HepG2 (cell line): ENCODE results near the gene CD151. TPM values are rescaled to one million over a fixed set of nuclear protein-coding genes. Genes with fewer than 3 reads are reported as not detected.

Experiments
- DNMT1 ChIP-seq: sonication (generic); formaldehyde crosslinking; IDR thresholded peaks from 2 replicates; pipeline ENCODE4 v1.5.1; 2020; ENCODE audit warnings: mild to moderate bottlenecking, missing genetic modification reagents
- HDAC2 ChIP-seq: sonication (generic); formaldehyde crosslinking; IDR thresholded peaks from 2 replicates; pipeline ENCODE4 v1.4.0; 2020; ENCODE audit warnings: missing genetic modification reagents
- IRF2 ChIP-seq: IDR thresholded peaks from 2 replicates; pipeline ENCODE4 v1.6.1; 2018; ENCODE audit warnings: missing genetic modification reagents, missing compliant biosample characterization
- MED1 ChIP-seq: sonication (generic); formaldehyde crosslinking; IDR thresholded peaks from 2 replicates; pipeline ENCODE4 v1.4.0; 2020; ENCODE audit warnings: missing genetic modification reagents
- MEIS1 ChIP-seq: sonication (generic); formaldehyde crosslinking; IDR thresholded peaks from 2 replicates; pipeline ENCODE4 v1.9.0; 2021; ENCODE audit warnings: mild to moderate bottlenecking, missing genetic modification reagents, moderate library complexity, borderline replicate concordance
- MIER3 ChIP-seq: IDR thresholded peaks from 2 replicates; pipeline ENCODE4 v1.6.1; 2016; ENCODE audit warnings: missing compliant biosample characterization, borderline replicate concordance
- MYC ChIP-seq: sonication (generic); formaldehyde crosslinking; IDR thresholded peaks from 2 replicates; pipeline ENCODE4 v1.9.0; 2021; ENCODE audit warnings: missing genetic modification reagents, borderline replicate concordance
- NFKBIZ ChIP-seq: IDR thresholded peaks from 2 replicates; pipeline ENCODE4 v1.6.1; 2018; ENCODE audit warnings: missing genetic modification reagents, missing compliant biosample characterization
- SMARCE1 ChIP-seq: fragments of 450-650 bp; IDR thresholded peaks from 2 replicates; pipeline ENCODE4 v1.6.1; 2017; ENCODE audit warnings: borderline replicate concordance
- SRF ChIP-seq: IDR thresholded peaks from 2 replicates; pipeline ENCODE4 v1.6.1; 2011; ENCODE audit warnings: mild to moderate bottlenecking, low read depth, low read length, moderate library complexity
- THAP11 ChIP-seq: IDR thresholded peaks from 2 replicates; pipeline ENCODE4 v1.6.1; 2016; ENCODE audit warnings: missing biosample characterization, missing genetic modification reagents
- ZNF317 ChIP-seq: sonication (generic); formaldehyde crosslinking; IDR thresholded peaks from 2 replicates; pipeline ENCODE4 v1.5.0; 2020; ENCODE audit warnings: mild to moderate bottlenecking, missing genetic modification reagents
- ZNF7 ChIP-seq: IDR thresholded peaks from 2 replicates; pipeline ENCODE4 v1.6.1; 2016; ENCODE audit warnings: missing biosample characterization, missing genetic modification reagents
- ZNF788 ChIP-seq: sonication (generic); formaldehyde crosslinking; IDR thresholded peaks from 2 replicates; pipeline ENCODE4 v1.5.0; 2020; ENCODE audit warnings: mild to moderate bottlenecking, missing genetic modification reagents, borderline replicate concordance
- ZNF792 ChIP-seq: IDR thresholded peaks from 2 replicates; pipeline ENCODE4 v1.6.1; 2016
- polyA plus RNA-seq, 8 experiments: library from polyadenylated mRNA; depleted of rRNA in 3 of 8; stranded (reverse) in 7 of 8; unstranded in 1 of 8; fragments of >200 nt; fragmentation: Illumina TruSeq in 4 of 8; extraction: Trizol in 4 of 8; gene quantifications; 2 replicates each; pipeline versions ENCODE4 v1.2.1 to v1.2.3, GENCODE V29; 2011 to 2016; ENCODE audit warnings: low read depth in 4 of 8, missing spikeins in 1 of 8, mixed read lengths in 1 of 8; ENCODE audit not compliant: insufficient read depth in 1 of 8
- total RNA-seq, 5 experiments: library from RNA; depleted of rRNA; stranded (reverse); fragments of >200 nt; fragmentation: Illumina TruSeq; extraction: Trizol; gene quantifications; 2 replicates each; pipeline ENCODE4 v1.2.3, GENCODE V29; 2016; ENCODE audit warnings: low read depth in 1 of 5
- TF ChIP-seq, protein P1 (sequence below): sonication (generic); formaldehyde crosslinking; IDR thresholded peaks from 2 replicates; pipeline ENCODE4 v1.5.0; 2020; ENCODE audit warnings: mild to moderate bottlenecking, missing genetic modification reagents
- TF ChIP-seq, protein P2 (sequence below): sonication (generic); formaldehyde crosslinking; IDR thresholded peaks from 2 replicates; pipeline ENCODE4 v1.4.0; 2020; ENCODE audit warnings: missing genetic modification reagents
- TF ChIP-seq, protein P3 (sequence below), 2 experiments: IDR thresholded peaks; 2 replicates each; pipeline ENCODE4 v1.6.1; 2011 to 2012; ENCODE audit warnings: low read length in 2 of 2, borderline replicate concordance in 1 of 2, low read depth in 1 of 2, mild to moderate bottlenecking in 1 of 2, moderate library complexity in 1 of 2
- TF ChIP-seq, protein P4 (sequence below): IDR thresholded peaks from 2 replicates; pipeline ENCODE4 v1.6.1; 2016; ENCODE audit warnings: low read depth, borderline replicate concordance

The CD151 gene
- total and polyA plus RNA-seq, 2 of the 13 experiments (the other 11 are each of a cell fraction or from before 2014, with no cell fraction given) = 125 to 197 TPM

DNA sequence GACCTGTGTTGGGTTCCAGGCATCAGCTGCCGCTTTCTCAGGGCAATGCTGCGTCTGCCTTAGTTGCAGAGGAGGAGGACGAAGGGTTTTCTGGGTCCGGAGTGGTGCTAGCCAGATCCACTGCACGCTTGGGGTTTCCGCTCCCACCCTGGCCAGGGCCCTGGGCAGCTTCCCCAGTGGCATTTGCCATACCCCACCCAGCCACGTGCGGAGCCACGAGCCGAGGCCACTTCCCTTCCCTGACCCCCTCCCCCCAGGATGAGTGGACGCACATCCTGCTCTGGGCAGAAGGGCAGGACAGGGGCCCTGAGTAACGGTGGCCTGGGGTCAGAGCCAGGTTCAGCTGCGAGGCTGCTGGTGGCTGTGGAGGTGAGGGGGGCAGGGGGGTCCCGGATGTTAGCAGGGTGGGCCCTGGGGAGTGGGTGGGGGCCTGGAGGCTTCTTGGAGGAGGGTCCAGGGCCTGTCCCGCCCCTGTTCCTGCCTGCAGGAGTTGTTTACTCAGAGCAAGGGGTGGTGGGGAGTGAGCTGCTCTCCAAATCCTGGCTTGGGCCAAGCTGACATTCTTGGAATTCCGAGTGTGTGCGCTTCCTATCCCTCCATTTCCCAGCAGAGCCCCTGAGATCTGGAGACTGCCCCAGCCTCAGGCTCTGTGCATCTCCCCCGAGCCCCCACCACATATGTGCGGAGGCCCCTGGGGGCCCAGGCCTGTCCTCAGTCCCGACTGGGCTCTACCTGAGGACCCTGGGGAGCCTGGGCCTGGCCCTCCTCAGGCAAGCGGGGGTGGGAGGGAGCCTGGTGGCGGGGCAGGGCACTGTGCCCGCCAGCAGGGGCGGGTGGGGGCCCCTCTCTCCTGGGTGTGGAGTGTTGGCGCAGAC, 11.3 kb downstream of the CD151 start (continued):
- TF ChIP-seq, protein P1, sequence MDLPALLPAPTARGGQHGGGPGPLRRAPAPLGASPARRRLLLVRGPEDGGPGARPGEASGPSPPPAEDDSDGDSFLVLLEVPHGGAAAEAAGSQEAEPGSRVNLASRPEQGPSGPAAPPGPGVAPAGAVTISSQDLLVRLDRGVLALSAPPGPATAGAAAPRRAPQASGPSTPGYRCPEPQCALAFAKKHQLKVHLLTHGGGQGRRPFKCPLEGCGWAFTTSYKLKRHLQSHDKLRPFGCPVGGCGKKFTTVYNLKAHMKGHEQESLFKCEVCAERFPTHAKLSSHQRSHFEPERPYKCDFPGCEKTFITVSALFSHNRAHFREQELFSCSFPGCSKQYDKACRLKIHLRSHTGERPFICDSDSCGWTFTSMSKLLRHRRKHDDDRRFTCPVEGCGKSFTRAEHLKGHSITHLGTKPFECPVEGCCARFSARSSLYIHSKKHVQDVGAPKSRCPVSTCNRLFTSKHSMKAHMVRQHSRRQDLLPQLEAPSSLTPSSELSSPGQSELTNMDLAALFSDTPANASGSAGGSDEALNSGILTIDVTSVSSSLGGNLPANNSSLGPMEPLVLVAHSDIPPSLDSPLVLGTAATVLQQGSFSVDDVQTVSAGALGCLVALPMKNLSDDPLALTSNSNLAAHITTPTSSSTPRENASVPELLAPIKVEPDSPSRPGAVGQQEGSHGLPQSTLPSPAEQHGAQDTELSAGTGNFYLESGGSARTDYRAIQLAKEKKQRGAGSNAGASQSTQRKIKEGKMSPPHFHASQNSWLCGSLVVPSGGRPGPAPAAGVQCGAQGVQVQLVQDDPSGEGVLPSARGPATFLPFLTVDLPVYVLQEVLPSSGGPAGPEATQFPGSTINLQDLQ (CRISPR knock-in tag) = peak; percentile 64; the same call in 1 of the 2 replicates
- TF ChIP-seq THAP11 (peak; percentile 41; the same call in 1 of the 2 replicates), ZNF792 (CRISPR knock-in tag) (peak; percentile 41; the same call in 1 of the 2 replicates), SMARCE1 (no peak), ZNF7 (no peak), DNMT1 (CRISPR knock-in tag) (peak; percentile 28; the same call in 1 of the 2 replicates), MIER3 (CRISPR knock-in tag) (peak; percentile 54; the same call in 1 of the 2 replicates), NFKBIZ (no peak), MYC (CRISPR knock-in tag) (peak; percentile 96), HDAC2 (CRISPR knock-in tag) (peak; percentile 88), ZNF788 (CRISPR knock-in tag) (peak; percentile 52; the same call in 1 of the 2 replicates), SRF (no peak), ZNF317 (CRISPR knock-in tag) (peak; percentile 33; the same call in 1 of the 2 replicates), MED1 (CRISPR knock-in tag) (peak; percentile 74), IRF2 (CRISPR knock-in tag) (peak; percentile 70; the same call in 1 of the 2 replicates), MEIS1 (CRISPR knock-in tag) (peak; percentile 20; the same call in 1 of the 2 replicates)
- TF ChIP-seq, protein P2, sequence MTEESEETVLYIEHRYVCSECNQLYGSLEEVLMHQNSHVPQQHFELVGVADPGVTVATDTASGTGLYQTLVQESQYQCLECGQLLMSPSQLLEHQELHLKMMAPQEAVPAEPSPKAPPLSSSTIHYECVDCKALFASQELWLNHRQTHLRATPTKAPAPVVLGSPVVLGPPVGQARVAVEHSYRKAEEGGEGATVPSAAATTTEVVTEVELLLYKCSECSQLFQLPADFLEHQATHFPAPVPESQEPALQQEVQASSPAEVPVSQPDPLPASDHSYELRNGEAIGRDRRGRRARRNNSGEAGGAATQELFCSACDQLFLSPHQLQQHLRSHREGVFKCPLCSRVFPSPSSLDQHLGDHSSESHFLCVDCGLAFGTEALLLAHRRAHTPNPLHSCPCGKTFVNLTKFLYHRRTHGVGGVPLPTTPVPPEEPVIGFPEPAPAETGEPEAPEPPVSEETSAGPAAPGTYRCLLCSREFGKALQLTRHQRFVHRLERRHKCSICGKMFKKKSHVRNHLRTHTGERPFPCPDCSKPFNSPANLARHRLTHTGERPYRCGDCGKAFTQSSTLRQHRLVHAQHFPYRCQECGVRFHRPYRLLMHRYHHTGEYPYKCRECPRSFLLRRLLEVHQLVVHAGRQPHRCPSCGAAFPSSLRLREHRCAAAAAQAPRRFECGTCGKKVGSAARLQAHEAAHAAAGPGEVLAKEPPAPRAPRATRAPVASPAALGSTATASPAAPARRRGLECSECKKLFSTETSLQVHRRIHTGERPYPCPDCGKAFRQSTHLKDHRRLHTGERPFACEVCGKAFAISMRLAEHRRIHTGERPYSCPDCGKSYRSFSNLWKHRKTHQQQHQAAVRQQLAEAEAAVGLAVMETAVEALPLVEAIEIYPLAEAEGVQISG (CRISPR knock-in tag) = peak; percentile 53; the same call in 1 of the 2 replicates
- TF ChIP-seq, protein P3, sequence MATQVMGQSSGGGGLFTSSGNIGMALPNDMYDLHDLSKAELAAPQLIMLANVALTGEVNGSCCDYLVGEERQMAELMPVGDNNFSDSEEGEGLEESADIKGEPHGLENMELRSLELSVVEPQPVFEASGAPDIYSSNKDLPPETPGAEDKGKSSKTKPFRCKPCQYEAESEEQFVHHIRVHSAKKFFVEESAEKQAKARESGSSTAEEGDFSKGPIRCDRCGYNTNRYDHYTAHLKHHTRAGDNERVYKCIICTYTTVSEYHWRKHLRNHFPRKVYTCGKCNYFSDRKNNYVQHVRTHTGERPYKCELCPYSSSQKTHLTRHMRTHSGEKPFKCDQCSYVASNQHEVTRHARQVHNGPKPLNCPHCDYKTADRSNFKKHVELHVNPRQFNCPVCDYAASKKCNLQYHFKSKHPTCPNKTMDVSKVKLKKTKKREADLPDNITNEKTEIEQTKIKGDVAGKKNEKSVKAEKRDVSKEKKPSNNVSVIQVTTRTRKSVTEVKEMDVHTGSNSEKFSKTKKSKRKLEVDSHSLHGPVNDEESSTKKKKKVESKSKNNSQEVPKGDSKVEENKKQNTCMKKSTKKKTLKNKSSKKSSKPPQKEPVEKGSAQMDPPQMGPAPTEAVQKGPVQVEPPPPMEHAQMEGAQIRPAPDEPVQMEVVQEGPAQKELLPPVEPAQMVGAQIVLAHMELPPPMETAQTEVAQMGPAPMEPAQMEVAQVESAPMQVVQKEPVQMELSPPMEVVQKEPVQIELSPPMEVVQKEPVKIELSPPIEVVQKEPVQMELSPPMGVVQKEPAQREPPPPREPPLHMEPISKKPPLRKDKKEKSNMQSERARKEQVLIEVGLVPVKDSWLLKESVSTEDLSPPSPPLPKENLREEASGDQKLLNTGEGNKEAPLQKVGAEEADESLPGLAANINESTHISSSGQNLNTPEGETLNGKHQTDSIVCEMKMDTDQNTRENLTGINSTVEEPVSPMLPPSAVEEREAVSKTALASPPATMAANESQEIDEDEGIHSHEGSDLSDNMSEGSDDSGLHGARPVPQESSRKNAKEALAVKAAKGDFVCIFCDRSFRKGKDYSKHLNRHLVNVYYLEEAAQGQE (IDR thresholded peaks at IDR 0.05; ENCODE audit: borderline replicate concordance in 1 of 2, low read depth in 1 of 2, low read length in 2 of 2) = peak in 1 of 2 experiments; percentile 69; a peak in 2 of 4 replicates
- TF ChIP-seq, protein P4, sequence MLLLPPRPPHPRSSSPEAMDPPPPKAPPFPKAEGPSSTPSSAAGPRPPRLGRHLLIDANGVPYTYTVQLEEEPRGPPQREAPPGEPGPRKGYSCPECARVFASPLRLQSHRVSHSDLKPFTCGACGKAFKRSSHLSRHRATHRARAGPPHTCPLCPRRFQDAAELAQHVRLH (CRISPR knock-in tag) = peak; percentile 68; the same call in 1 of the 2 replicates
